GM18907 (cell line): Measurements from ENCODE around the gene APBA2.
"Not testable (repeated sequence)": the region's sequence is repeated elsewhere in the genome, so short reads cannot be mapped to it uniquely, and the experiment has no call there.

Experiments used
- ATAC-seq: cut with Tn5 transposase; IDR thresholded peaks from one replicate; pipeline ENCODE4 v1.9.1; 2021; ENCODE audit warnings: mild to moderate bottlenecking, moderate library complexity; ENCODE audit not compliant: unreplicated experiment

Gene APBA2

DNA sequence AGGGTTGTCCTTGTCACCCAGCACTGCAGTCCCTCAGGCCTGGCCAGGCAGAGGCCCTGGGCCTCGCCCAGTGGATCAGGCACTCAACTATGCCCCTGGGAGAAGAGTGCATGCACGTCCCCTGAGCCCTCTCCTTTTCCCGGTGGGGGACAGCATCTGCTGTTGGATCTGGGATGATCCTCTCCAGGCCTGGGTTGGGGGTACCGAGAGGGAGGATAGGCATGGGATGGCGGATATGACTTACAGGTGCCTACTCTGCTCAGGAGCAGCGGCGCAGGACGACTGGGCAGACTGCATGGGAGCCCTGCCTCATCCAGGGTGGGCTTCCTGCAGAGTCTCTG lies 9.0 kb upstream of the APBA2 start:
- ATAC-seq: no peak

DNA sequence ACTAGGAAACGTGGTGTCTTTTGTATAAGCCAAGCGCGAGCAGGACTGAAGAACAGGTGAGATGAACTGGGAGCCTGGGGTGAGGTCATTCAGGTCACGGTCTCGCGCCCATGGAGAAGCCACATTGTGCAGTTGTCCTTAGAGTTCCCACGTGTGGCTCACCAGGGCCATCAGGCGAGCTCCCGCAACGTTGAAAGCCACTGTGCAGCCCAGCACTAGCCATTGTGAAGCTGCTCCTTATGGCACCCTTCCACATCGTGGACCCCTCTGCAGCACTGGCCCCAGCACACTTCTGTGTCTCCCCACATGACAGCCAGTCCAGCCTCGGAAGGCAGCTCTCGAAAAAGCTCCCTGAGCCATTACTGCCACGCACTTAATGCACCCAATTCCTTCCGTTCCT lies 7.6 kb upstream of the APBA2 start:
- no peak for ATAC-seq

DNA sequence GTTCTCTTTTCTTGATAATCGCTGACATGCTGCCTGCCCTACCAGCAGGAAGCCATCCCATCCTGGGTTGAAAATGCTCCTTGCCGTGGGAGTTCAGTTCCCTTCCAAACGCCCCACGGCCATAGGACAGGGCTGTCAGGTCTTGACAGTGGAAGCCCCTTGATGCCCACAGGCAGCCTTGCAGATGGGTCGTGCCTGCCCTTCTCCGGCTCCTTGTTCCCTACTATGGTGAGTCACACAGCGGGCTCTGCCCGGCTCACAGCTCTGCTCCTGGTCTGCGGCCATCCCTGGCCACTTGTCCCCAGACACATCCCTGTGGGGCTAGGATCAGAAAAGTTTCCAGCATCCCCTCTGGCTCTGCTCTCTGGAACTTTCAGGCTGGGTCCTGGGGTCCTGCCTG lies 6.2 kb upstream of the APBA2 start:
- ATAC-seq: no peak

DNA sequence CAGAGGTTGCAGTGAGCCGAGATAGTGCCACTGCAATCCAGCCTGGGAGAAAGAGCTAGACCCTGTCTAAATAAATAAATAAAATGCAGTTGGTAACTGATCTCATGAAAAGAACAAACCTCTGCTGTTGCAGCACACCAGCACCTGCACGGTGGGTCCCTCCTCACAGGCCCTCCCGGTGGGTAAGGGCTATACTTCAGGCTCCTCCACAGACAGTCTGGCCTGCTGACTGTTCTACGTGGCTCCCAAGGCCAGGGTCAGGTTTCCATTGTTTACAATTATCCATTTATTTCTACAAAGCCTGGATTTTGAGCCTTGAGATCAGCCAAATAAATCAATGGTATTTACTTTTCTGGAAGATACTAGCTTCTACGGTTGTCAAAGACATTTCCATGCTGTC lies 5.1 kb upstream of the APBA2 start:
- no peak for ATAC-seq

DNA sequence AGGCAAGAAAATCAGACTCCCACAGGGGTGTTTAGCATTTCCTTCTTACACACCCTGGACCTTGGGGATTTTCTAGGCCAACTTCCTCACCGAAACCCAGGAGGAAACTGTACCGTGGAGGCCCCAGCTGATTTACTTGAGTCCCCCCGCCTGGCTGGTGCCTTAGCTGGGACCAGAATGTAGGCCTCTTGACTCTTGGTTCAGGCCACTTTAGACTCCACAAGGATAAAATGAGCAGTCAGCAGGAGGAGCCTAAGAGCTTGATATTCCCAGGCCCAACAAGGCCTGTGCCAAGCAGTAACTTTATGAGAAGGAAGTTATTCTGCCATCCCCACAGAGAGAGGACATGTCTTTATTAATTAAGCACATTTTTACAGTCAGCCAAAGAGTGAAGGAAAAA lies 4.6 kb upstream of the APBA2 start:
- no peak for ATAC-seq

DNA sequence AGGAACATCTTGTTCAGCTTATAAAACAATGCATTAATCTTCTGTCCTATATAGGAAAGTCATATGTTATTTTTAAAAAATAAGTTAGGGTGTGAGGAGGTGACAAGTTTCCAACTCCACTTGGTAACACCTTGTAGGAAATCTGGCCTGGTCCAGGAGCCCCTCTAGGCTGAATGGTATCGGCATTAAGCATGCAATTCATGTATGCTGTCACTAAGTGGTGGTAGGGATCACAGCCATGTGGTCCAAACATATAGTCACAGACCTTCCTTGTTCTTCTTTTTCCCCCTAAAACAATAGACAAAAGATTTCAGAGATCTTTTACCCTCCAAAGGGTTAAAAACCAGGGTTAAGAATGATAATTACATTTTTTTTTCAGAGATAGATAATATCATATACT lies 4.2 kb upstream of the APBA2 start:
- no peak for ATAC-seq

DNA sequence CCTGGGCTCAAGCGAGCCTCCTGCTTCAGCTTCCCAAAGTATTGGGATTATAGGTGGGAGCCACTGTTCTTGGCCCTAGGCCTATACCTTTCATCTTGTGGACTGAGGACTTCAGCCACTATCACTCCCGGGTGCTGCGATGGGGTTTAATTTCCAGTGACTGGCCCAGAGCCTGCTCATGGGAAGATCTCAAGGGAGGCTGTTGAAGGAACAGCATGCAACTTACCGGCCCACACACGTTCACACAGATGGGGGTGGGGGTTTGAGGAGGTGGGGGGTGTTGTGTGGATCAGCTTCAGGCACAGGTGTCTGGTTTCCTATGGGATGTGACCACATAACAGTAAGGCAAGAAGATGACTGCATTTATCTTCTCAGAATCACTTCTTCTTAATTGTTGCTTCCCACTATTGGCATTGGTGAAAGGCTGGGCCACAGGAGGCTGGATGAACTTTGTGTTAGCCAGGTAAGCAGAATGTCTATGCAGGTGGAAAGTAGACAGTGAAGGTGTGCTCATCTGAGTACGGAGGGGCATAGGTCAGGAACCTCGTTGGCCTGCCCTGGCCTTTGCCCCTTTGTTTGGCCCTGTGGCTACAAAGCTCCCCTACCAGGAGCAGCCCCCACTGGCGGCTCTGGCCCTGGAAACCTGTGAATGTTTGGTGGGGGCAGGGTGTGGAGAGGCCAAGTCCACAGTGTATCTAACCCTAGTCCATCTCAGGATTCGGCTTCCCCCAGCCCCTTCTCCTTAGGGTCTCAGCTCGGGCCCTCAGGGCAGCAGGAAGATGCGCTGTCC lies 1.4 kb upstream of the APBA2 start:
- no peak for ATAC-seq

DNA sequence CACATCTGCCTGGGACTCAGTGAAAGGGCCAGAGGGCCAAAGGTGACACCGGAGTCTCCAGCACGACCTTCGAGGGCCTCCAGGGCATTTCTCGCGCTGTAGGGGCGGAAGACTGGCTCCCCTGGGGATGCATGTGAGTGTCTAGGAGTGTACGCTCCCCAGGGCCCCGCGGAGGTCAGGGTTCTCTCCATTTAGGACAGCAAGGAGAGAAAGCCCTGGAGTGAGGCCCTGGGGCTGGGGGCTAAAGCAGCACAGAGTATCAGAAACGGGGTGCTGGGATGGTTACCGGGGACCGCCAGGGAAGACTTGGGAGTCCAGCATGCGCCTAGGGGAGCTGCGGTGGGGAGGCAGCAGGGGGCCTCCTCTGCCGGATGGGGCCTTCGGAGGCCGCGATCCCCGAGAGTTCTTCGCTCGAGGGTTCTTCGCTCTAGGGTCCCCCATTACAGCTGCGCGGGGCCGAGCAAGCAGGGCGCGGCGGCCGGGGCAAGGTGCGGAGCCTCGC lies 595 bp upstream of the APBA2 start:
- no peak for ATAC-seq

DNA sequence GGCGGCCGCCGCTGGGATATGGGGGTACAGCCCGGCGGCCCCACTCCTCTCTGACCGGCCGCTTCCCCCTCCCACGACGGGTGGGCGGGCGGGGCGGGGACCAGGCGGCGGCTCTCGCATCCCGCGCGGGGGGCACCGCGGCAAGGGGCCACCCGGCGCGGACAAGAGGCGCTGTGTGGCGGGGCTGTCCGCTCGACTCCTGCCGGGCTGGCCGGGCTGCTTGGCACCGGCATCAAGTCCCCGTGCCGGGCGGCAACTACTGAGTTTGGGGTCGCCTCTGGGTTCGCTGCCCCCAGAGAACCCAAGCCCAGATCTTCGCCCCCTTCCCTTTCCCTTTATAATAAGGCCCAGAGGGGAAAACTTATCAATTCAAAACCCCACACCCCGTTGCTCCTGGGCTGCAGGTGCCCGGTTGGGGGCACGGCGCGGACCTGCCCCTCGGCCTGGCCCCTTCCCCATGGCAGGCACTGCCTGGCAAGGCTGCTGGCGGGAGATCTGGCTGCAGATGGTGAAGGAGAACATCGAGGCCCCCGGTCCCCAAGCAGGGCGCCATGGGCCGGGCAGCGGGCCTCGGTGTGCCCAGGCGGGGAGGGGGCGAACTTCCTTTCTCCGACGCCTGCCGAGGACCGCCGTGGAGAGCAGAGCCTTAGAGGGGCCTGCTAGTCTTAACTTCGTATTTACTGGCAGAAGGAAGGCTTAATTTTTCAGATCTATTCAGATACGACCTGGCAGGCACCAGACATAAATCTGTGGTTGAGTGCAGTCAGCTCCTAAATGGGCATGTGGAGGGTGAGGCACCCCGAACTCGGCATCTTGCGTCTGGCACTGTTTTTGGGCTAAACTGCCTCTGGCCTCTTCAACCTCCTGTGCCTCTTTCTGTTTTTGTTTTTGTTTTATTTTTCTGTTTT lies 911 bp downstream of the APBA2 start:
- ATAC-seq: no peak

DNA sequence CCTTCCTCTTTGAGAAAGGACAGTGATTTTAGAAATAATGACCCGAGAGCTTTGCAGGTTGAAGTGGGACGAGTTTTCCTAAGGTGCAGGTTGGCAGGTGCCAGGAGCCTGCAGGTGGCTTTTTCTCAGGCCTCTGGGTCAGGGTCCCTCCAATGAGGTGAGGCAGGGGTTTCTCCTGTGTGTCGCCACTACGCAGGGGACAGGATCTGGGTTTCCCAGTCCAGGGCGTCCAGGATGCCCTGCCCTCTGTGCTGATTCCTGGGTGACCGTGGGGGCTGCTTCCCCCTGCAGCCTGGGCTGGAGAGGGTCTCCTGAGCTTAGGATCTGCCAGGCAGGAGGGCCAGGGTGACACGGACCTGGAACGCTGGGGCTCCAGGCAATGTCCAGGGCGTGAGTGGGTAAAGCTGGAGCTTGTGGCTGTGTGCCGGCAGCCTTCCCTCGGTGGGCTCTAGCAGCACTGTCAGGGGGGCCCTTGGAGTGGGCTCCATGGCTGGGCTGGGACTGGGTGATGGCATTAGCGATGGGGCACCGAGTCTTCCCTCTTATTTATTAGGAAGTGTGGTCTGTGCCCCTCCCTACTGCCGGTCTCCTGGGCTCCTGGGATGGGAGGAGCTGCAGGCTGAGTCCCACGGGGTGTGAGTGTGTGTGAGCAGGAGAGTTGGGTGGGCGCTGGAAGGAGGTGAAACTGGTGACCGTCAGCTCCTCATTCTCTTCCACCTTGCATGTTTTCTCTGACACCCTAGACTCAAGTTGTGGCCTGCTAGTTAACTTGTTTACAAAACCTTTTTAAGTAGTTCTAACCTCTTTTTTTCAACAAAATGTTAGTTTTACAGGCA lies 1.8 kb downstream of the APBA2 start:
- ATAC-seq: no peak

DNA sequence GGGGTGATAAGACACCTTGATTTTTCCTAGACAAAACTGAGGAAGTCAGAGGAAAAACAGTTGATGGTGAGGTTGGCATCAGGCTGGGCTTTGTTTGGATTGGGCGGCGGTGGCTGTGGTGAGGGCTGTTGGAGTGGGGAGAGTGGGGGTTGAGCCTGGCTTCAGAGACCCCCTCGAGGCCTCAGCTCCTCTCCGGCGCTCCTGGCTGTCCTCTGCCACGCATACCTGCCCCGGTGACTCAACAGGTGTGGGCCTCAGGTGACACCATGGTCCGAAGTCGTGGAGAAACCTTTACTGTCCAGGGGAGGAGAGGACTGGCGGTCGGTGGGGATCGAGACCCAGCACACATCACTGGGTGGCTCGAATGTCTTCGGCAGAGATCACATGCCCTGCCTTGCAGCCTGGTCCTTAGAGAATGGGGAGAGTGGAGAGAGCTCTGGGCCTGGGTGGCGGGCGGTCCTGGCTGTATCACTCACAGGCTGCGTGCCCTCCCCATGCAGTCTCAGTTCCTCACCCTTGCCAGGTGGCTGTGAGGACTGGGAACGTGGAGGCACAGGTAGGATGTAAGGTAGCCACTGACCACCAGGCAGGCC lies 2.6 kb downstream of the APBA2 start:
- no peak for ATAC-seq

DNA sequence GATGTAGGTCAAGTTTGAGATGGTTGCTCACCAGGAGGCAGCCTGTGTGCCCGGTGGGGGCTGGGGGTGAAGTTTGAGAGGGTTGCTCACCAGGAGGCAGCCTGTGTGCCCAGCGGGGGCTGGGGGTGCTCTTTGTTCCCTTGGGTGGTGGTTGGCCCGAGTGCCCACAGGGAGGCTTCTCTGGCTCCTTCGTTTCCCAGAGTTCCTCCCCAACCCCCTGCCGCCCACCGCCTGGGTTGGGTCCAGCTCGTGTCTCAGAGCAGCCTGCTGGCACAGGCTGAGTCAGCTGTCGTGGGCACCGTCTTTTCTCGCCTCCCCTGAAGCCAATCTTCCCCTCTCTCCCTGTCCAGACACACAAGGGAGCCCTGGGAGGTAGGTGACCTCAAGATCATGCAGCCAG lies 3.1 kb downstream of the APBA2 start:
- ATAC-seq: no peak

DNA sequence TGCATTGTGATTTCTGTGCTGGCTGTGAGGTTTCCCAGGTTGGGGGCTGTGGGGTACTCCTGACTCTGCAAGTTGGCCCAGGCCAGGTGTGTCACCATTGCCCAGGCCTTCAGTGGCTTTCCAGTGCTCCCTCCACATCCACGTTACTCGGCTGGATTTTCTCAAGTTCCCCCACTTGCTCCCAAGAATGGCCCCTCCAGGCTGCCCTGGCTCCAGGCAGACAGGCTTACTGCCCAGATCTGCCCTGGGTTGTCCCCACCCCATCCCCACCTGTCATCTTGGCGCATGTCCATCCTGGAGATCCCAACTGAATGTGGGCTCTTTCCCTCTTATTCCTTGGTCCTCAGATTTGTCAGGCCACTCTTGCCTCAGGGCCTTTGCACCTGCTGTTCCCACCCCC lies 3.6 kb downstream of the APBA2 start:
- no peak for ATAC-seq

DNA sequence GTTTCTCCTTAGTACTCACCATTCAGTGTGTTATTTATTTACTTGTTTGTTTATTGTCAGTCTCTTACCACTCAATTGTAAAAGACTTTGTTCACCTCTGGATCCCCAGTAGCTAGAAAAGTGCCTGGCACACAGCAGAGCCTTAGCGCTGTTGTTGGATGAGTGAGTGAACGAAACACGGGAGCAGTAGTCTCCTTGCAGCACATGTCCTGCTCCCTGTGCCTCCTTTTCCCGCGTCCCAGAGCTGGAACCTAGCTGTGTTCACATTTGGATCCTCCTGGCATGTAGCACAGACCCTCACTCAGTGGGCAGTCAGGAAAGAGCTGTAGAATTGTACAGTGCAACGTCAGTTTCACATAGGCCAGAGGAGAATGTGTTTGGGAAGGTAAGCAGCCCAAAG lies 4.1 kb downstream of the APBA2 start:
- ATAC-seq: not testable (repeated sequence)

DNA sequence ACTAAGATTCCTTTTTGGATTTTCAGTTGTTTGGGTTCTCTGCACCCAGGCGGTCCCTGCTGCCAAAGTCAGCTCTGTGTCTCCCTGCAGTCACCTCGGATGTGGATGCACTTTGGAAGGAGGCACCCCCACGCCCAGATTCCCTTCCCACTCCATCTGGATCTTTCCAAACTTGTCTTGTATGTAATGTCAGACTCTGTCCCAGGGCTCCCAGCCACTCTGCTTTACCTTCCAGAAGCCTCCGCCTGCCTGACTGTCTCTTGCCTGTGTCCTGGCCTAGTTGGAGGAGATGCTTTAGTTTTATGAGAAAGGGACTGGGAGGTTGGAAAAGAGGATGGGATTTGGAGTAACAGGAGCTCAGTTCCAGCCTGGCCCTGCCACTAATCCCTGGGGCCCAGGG lies 4.5 kb downstream of the APBA2 start:
- ATAC-seq: not testable (repeated sequence)

DNA sequence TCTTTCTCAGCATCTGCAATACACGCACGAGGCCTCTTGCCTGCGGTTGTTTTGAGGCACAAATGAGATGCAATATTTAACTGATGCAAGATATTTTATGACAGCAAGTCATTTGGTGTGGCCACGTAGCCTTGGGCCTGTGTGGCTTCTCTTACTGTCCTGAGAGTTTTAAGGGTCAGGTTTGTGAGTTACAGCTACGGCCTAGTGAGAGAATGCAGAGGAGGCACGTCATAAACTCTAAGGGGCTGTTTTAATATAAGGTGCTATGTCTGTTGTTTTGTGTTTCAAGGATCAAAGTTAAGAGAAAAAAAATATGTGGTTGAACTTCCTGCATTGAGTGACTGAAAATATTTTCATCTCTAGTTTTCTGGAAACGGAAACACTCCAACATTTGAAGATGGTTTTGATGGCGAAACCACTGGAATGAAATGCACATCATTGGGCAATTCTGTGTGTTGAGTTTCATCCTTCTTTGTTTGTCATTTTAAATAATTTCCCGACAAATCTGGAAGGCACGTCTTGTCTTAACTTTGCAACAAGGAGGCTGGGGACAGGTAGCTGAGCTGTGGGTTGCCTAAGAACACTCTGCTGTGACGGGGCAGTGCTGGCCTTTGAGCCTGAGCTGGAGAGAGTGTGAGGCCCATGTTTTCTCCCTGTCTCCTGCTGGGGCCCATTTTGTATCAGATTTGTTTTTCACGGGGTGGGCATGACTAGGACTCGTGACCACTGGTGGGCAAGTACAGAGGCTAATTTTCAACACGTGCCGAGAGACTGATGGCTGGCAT lies 5.1 kb downstream of the APBA2 start:
- ATAC-seq: no peak

DNA sequence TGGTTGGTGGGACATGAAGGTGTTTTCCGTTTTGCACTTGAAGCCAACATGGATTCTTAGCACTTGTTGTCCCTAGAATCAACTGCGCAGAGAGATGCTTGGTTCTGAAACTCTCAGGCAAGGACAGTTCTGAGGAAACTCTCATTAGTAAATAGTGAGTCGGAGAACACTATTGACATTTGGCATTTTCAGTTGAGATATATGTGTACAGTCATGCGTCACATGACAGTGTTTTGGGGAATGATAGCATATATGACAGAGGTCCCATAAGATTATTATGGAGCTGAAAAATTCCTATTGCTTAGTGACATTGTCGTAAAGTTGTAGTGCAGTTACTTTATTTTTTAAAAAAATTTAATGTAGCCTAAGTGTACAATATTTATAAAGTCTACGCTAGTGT lies 5.8 kb downstream of the APBA2 start:
- no peak for ATAC-seq

DNA sequence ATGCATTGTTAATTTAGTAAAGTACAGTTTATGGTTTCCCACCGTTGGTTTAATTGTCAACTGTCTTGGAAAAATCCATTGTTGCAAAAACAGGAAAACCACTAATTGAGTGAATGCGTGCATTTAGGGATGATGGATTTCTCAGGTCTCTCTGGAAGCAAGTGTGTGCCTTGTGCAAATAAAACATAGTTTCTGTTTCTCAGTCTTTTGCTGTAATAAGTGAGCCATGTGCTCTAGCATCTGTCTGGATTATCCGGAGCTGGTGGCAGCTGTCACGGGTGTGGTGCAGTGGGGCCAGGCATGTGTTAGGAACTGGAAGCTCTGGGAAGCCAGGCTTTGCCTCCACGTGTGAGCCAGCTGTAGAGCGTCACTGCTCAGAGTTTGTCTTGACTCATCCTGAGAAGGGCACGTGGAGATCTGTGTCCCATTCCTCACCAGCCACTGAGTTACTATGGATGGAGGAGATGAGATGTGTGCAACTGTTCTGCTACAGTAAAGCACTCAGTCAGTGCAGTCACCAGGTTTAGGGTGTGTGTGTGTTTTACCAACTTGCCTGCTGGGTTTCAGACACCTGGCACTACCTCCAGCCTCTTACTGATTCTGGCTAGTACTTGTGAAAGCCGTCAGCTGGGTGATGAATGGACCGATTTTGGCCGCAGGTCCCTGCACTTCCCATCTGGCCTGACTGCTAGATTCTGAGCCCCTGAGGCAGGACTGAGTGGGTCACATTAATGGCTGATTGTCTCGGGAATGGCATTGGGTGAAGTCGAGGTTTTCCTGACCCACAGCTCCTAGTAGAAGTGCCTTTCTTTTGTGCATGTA lies 7.2 kb downstream of the APBA2 start:
- no peak for ATAC-seq

DNA sequence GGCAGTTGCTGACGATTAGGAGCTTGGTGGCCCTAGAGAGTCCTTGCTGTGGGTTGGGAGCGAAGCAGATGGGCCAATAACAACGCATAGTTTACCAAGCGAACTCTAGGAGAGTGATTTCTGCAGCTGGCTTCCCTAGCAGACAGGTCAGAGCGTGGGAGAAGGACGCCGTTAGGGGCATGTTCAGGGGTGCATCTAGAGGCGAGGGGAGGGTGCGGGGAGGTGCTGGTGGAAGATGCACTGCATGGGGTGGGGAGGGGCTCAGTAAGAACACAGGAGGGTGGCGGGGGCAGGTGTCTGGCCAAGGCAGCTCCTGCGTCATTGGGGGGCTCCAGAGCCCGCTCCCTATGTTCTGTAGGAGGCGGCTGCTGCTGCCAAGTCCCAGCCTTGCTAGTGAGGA lies 8.9 kb downstream of the APBA2 start:
- no peak for ATAC-seq
